Measurements from ENCODE around the gene SLC12A8.

The SLC12A8 gene

DNA sequence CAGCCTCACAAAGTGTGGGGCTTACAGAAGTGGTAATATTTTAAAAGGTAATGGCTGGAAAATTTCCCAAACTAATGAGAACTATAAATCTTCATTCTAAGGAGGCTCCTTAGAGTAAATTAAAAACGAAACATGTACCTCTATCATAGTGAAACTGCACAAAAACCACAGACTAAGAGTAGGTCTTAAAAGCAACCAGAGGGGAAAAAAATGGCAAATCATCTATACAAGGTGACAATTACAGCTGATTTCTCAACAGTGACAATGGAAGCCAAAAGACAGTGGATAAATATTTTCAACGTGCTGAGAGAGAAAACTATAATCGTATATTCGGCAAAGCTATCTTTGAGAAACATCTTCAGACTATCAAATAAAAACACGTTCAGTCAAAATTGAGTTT lies 177.3 kb downstream of the SLC12A8 start:
- in situ Hi-C loops (cut with MboI; ENCODE audit: low sequenced_read_pairs, unreplicated experiment): no loop called here
- peak; percentile 73 for DNase-seq (ENCODE audit: low spot score)
- TF ChIP-seq, protein P1, sequence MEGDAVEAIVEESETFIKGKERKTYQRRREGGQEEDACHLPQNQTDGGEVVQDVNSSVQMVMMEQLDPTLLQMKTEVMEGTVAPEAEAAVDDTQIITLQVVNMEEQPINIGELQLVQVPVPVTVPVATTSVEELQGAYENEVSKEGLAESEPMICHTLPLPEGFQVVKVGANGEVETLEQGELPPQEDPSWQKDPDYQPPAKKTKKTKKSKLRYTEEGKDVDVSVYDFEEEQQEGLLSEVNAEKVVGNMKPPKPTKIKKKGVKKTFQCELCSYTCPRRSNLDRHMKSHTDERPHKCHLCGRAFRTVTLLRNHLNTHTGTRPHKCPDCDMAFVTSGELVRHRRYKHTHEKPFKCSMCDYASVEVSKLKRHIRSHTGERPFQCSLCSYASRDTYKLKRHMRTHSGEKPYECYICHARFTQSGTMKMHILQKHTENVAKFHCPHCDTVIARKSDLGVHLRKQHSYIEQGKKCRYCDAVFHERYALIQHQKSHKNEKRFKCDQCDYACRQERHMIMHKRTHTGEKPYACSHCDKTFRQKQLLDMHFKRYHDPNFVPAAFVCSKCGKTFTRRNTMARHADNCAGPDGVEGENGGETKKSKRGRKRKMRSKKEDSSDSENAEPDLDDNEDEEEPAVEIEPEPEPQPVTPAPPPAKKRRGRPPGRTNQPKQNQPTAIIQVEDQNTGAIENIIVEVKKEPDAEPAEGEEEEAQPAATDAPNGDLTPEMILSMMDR (IDR thresholded peaks at IDR 0.05; ENCODE audit: borderline replicate concordance, control extremely low read depth, extremely low read depth, insufficient read depth, missing control alignments): no peak

- in situ Hi-C loops (cut with MboI; ENCODE audit: low sequenced_read_pairs, unreplicated experiment): no loop called here
- TF ChIP-seq, protein P1 (IDR thresholded peaks at IDR 0.05; ENCODE audit: borderline replicate concordance, control extremely low read depth, extremely low read depth, insufficient read depth, missing control alignments): no peak
- DNase-seq (ENCODE audit: low spot score): no peak
Measured at GRCh38 chr3:125033616-125034015, 178.9 kb downstream of the SLC12A8 start.

GRCh38 chr3:125033135-125033534 lies 179.4 kb downstream of the SLC12A8 start:
- TF ChIP-seq, protein P1 (IDR thresholded peaks at IDR 0.05; ENCODE audit: borderline replicate concordance, control extremely low read depth, extremely low read depth, insufficient read depth, missing control alignments): no peak
- DNase-seq (ENCODE audit: low spot score): no peak
- in situ Hi-C loops (cut with MboI; ENCODE audit: low sequenced_read_pairs, unreplicated experiment): no loop called here

DNA sequence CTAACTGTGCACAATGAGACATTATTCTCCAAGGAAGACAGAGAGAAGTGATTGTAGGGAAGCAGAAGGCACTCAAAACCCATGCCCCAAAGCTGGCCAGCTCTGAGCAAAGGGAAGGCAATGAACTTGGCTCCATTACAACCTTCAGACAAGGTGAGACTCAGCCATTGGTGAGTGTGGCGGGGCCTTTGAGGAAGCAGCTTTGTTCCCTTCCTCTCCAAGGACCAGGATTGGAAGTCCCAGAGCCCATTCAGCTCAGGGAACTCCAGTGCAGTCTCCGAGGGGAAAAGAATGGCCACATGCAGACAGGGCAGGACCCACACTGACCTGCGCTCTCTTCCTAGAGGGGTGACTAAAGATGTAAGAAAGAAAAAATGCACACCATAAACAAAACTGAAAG lies 179.9 kb downstream of the SLC12A8 start:
- TF ChIP-seq, protein P1 (IDR thresholded peaks at IDR 0.05; ENCODE audit: borderline replicate concordance, control extremely low read depth, extremely low read depth, insufficient read depth, missing control alignments): no peak
- DNase-seq (ENCODE audit: low spot score): no peak
- in situ Hi-C loops (cut with MboI; ENCODE audit: low sequenced_read_pairs, unreplicated experiment): no loop called here
